Activated CD4-positive, alpha-beta memory T cell treated with anti-CD3 and anti-CD28 coated beads for 36 hours (primary cell): ENCODE results near the gene DNAH8. TPM values are rescaled to one million over a fixed set of nuclear protein-coding genes. Genes with fewer than 3 reads are reported as not detected.

ENCODE experiments used
- CTCF ChIA-PET: fragments of 350-600 bp; sonication (Branson Sonifier 250); formaldehyde crosslinking; loops from one replicate; lab custom pipeline; 2021; ENCODE audit warnings: antibody characterized with exemption, inconsistent platforms; lab: Charles Lee
- POLR2A ChIA-PET: fragments of 350-600 bp; sonication (Branson Sonifier 250); formaldehyde crosslinking; loops from one replicate; lab custom pipeline; 2021; ENCODE audit warnings: antibody characterized with exemption; lab: Charles Lee
- DNase-seq: peaks from one replicate; pipeline ENCODE4 v3.0.0-alpha.2; 2020
- H3K27ac Mint-ChIP-seq: one replicate; pipeline ENCODE4 v1.8.0; 2021; ENCODE audit warnings: mixed read lengths
- H3K27me3 Mint-ChIP-seq: one replicate; pipeline ENCODE4 v1.8.0; 2021; ENCODE audit warnings: mixed read lengths
- H3K36me3 Mint-ChIP-seq: one replicate; pipeline ENCODE4 v1.8.0; 2021; ENCODE audit warnings: mixed read lengths
- H3K4me1 Mint-ChIP-seq: one replicate; pipeline ENCODE4 v1.8.0; 2021; ENCODE audit warnings: low read depth, mixed read lengths
- H3K4me3 Mint-ChIP-seq: one replicate; pipeline ENCODE4 v1.8.0; 2021; ENCODE audit warnings: mild to moderate bottlenecking, mixed read lengths
- H3K9me3 Mint-ChIP-seq: one replicate; pipeline ENCODE4 v1.8.0; 2021; ENCODE audit warnings: mixed read lengths
- intact Hi-C: fragments of 100-400 bp; cut with micrococcal nuclease; formaldehyde crosslinking; loops from one replicate; pipeline ENCODE4 v1.15.1; 2023
- total RNA-seq, 2 experiments: library from RNA; stranded (reverse); gene quantifications; one replicate each; pipeline ENCODE4 v1.2.3, GENCODE V29; 2021

The DNAH8 gene
- total RNA-seq, 2 experiments from 2014 or later, result 0.02 to 0.22 TPM

- no peak overlapping the region for H3K4me3 Mint-ChIP-seq
- ChIA-PET POLR2A (no interaction called here), CTCF (interaction anchor here (1.2 to 2.6 kb wide), 2 partner anchors 8 to 116 kb away, joined by 3 to 9 read pairs; no protein-coding TSS in a partner anchor)
- no peak for DNase-seq
- H3K36me3 Mint-ChIP-seq, result no peaks in the 10 kb centered on the region
- peaks cover 6% of the 10 kb centered on the region for H3K27me3 Mint-ChIP-seq
- H3K27ac Mint-ChIP-seq, result no peak overlapping the region
- H3K4me1 Mint-ChIP-seq, result no peaks in the 10 kb centered on the region
- no peaks in the 10 kb centered on the region for H3K9me3 Mint-ChIP-seq
- intact Hi-C loops, result no loop called here
These were observed 273.8 kb downstream of the DNAH8 start for GRCh38 chr6:38988736-38989449.

DNA sequence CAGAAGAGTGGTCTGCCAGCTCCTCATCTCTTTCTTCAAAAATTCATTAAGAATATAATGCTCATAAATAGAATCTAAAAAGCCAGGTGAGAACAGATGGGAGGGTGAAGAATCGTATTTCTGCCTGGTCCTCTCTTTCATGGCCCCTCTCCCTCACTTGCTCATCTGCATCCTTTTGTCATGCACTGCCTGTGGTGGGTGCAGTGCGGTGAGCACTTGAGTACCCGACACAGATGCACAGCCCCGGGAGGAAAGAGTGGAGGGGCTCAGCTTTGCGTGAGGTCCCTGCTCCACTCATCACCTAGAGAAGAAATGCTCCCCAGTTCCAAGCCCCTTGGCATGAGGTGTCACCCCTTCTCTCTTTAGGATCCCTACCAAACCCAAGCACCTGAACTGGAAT lies 275.4 kb downstream of the DNAH8 start:
- CTCF ChIA-PET, result no interaction called here
- H3K9me3 Mint-ChIP-seq, result no peaks in the 10 kb centered on the region
- DNase-seq, result no peak
- H3K36me3 Mint-ChIP-seq, result no peaks in the 10 kb centered on the region
- POLR2A ChIA-PET, result no interaction called here
- H3K4me1 Mint-ChIP-seq, result no peaks in the 10 kb centered on the region
- no peak overlapping the region for H3K4me3 Mint-ChIP-seq
- peaks cover 4% of the 10 kb centered on the region for H3K27me3 Mint-ChIP-seq
- H3K27ac Mint-ChIP-seq, result no peak overlapping the region
- intact Hi-C loops, result no loop called here

GRCh38 chr6:38996676-38997075 lies 281.6 kb downstream of the DNAH8 start:
- Mint-ChIP-seq H3K4me3 (no peak overlapping the region), H3K9me3 (no peaks in the 10 kb centered on the region), H3K36me3 (no peaks in the 10 kb centered on the region), H3K4me1 (no peaks in the 10 kb centered on the region), H3K27ac (no peak overlapping the region), H3K27me3 (peaks cover 29% of the 10 kb centered on the region)
- intact Hi-C loops, result loop anchor here (5.0 kb wide), 1 partner anchor 306 kb away; no protein-coding TSS in a partner anchor
- ChIA-PET POLR2A (no interaction called here), CTCF (interaction anchor here (0.6 to 4.3 kb wide), 17 partner anchors 9 to 313 kb away, joined by 3 to 39 read pairs (median 5); partner anchors contain the start of gene SAYSD1)
- DNase-seq, result no peak

DNA sequence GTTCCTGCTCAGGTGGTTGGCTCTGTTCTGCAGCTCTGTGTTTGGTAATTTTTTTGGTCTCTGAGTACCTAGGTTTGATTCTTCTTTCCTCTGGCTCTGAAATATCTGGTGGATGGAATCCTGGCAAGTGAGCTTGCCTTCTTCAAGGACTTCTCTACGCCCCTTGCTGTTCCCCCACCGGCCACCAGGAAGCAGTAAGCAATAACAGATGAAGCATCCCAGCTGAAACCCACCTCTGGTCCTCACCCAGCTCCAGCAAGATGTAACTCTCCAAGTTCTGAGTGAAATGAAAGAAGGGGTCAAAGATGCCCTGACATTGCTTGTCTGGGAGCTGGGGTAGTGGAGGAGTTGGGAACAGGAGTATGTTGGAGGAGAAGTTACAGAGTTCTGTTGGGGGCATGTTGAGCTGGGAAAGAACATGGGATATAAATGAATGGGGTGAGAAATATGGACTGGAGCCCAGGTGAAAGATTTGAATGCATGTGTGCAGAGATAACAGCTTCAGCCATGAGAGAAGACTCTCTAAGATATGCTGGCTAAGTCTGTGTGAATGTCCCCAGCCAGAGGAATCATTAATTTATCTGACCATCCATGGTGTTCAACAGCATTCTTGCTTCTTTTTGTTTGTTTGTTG lies 282.1 kb downstream of the DNAH8 start:
- peaks cover 29% of the 10 kb centered on the region for H3K27me3 Mint-ChIP-seq
- CTCF ChIA-PET, result interaction anchor here (0.9 to 4.3 kb wide), 16 partner anchors 9 to 313 kb away, joined by 3 to 39 read pairs (median 5); partner anchors contain the start of gene SAYSD1

GRCh38 chr6:39003072-39003471 lies 288.0 kb downstream of the DNAH8 start:
- Mint-ChIP-seq H3K27me3 (peaks cover 25% of the 10 kb centered on the region), H3K27ac (no peak overlapping the region), H3K9me3 (no peaks in the 10 kb centered on the region), H3K36me3 (no peaks in the 10 kb centered on the region), H3K4me3 (no peak overlapping the region), H3K4me1 (no peaks in the 10 kb centered on the region)
- CTCF ChIA-PET, result interaction anchor here (0.9 to 1.6 kb wide), 12 partner anchors 9 to 306 kb away, joined by 3 to 7 read pairs (median 4); no protein-coding TSS in a partner anchor
- peak; percentile 20 for DNase-seq
- intact Hi-C loops, result loop anchor here (5.0 kb wide), 1 partner anchor 309 kb away; the partner anchor contains the start of gene KCNK17
- POLR2A ChIA-PET, result no interaction called here

More for the DNA sequence above, 282.1 kb downstream of the DNAH8 start:
- Mint-ChIP-seq H3K27ac (no peak overlapping the region), H3K36me3 (no peaks in the 10 kb centered on the region), H3K4me1 (no peaks in the 10 kb centered on the region), H3K9me3 (no peaks in the 10 kb centered on the region), H3K4me3 (no peak overlapping the region)
- POLR2A ChIA-PET, result no interaction called here
- intact Hi-C loops, result loop anchor here (5.0 kb wide), 1 partner anchor 305 kb away; no protein-coding TSS in a partner anchor
- DNase-seq, result peak; percentile 47

GRCh38 chr6:39003492-39003891 lies 288.4 kb downstream of the DNAH8 start:
- CTCF ChIA-PET, result interaction anchor here (0.8 to 1.5 kb wide), 10 partner anchors 8 to 306 kb away, joined by 3 to 5 read pairs (median 4); no protein-coding TSS in a partner anchor
- DNase-seq, result no peak
- Mint-ChIP-seq H3K27me3 (peaks cover 29% of the 10 kb centered on the region), H3K4me3 (no peak overlapping the region), H3K9me3 (no peaks in the 10 kb centered on the region), H3K36me3 (no peaks in the 10 kb centered on the region), H3K27ac (no peak overlapping the region), H3K4me1 (no peaks in the 10 kb centered on the region)
- intact Hi-C loops, result loop anchor here (5.0 kb wide), 1 partner anchor 309 kb away; the partner anchor contains the start of gene KCNK17
- POLR2A ChIA-PET, result no interaction called here

DNA sequence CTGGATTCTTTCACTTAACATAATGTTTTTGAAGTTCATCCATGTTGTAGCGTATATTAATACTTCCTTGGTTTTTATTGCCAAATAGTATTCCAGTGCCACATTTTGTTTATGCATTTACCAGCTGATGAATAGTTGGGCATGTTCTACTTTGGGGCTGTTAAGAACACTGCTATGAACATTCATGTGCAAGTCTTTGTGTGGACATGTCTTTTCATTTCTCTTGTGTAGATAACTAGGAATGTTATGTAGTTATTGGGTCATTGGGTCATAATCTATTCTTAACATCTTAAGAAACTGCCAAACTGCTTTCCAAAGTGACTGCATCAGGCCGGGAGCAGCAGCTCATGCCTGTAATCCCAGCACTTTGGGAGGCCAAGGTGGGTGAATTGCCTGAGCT lies 289.7 kb downstream of the DNAH8 start:
- H3K27ac Mint-ChIP-seq, result no peak overlapping the region
- no peak overlapping the region for H3K4me3 Mint-ChIP-seq
- DNase-seq, result no peak
- peaks cover 23% of the 10 kb centered on the region for H3K27me3 Mint-ChIP-seq
- H3K9me3 Mint-ChIP-seq, result no peaks in the 10 kb centered on the region
- intact Hi-C loops, result loop anchor here (5.0 kb wide), 1 partner anchor 308 kb away; the partner anchor contains the start of gene KCNK17
- no peaks in the 10 kb centered on the region for H3K36me3 Mint-ChIP-seq
- H3K4me1 Mint-ChIP-seq, result no peaks in the 10 kb centered on the region
- POLR2A ChIA-PET, result no interaction called here
- CTCF ChIA-PET, result interaction anchor here (0.9 kb wide), 1 partner anchor 162 kb away, joined by 3 read pairs; no protein-coding TSS in a partner anchor

- H3K27ac Mint-ChIP-seq, result no peak overlapping the region
- intact Hi-C loops, result no loop called here
- CTCF ChIA-PET, result interaction anchor here (0.9 to 1.4 kb wide), 2 partner anchors 137 to 297 kb away, joined by 3 to 4 read pairs; no protein-coding TSS in a partner anchor
These were observed 290.7 kb downstream of the DNAH8 start for GRCh38 chr6:39005774-39006173.

DNA sequence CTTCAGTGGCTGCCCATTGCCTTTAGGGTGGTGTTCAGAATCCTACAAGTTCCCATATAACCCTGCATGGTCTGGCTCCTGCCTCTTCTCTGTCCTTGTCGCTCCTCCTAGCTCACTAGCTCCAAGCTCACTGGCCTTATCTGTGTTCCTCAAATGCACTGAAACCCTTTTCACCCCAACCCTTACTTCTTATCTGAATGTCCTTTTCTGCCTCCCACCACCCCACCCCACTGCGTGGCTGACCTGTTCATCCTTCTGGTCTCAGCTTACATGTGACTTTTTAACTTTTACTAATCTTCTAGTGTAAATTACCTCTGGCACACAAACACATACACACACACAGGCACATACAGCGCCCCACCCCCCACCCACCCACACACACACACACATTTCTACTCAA lies 292.5 kb downstream of the DNAH8 start:
- Mint-ChIP-seq H3K4me3 (no peak overlapping the region), H3K4me1 (no peaks in the 10 kb centered on the region), H3K9me3 (no peaks in the 10 kb centered on the region), H3K27ac (no peak overlapping the region), H3K27me3 (peaks cover 21% of the 10 kb centered on the region), H3K36me3 (no peaks in the 10 kb centered on the region)
- intact Hi-C loops, result no loop called here
- no peak for DNase-seq
- POLR2A ChIA-PET, result no interaction called here
- CTCF ChIA-PET, result no interaction called here

More at GRCh38 chr6:39005774-39006173, 290.7 kb downstream of the DNAH8 start:
- Mint-ChIP-seq H3K36me3 (no peaks in the 10 kb centered on the region), H3K4me1 (no peaks in the 10 kb centered on the region), H3K9me3 (no peaks in the 10 kb centered on the region), H3K27me3 (peaks cover 17% of the 10 kb centered on the region), H3K4me3 (no peak overlapping the region)
- no peak for DNase-seq
- POLR2A ChIA-PET, result no interaction called here

- Mint-ChIP-seq H3K36me3 (no peaks in the 10 kb centered on the region), H3K27ac (no peak overlapping the region), H3K27me3 (peaks cover 21% of the 10 kb centered on the region), H3K4me1 (no peaks in the 10 kb centered on the region), H3K4me3 (no peak overlapping the region), H3K9me3 (no peaks in the 10 kb centered on the region)
- intact Hi-C loops, result no loop called here
- POLR2A ChIA-PET, result no interaction called here
- CTCF ChIA-PET, result no interaction called here
- no peak for DNase-seq
These were observed 293.6 kb downstream of the DNAH8 start for GRCh38 chr6:39008737-39009136.

GRCh38 chr6:39009476-39009875 lies 294.4 kb downstream of the DNAH8 start:
- Mint-ChIP-seq H3K27me3 (peaks cover 23% of the 10 kb centered on the region), H3K36me3 (no peaks in the 10 kb centered on the region), H3K9me3 (no peaks in the 10 kb centered on the region), H3K4me1 (no peaks in the 10 kb centered on the region), H3K4me3 (no peak overlapping the region), H3K27ac (no peak overlapping the region)
- ChIA-PET CTCF (no interaction called here), POLR2A (no interaction called here)
- intact Hi-C loops, result no loop called here
- DNase-seq, result no peak
